Memory B cell (primary cell): ENCODE data around the gene LDB2.

Experiments
- ATAC-seq: fragments of 150-1000 bp; cut with Tn5 transposase; 2 replicates; pipeline ENCODE4 v1.10.0; 2021; ENCODE audit warnings: low read depth, mild to moderate bottlenecking, moderate library complexity
- DNase-seq, 2 donors: peaks; one replicate each; pipeline ENCODE4 v3.0.0; 2022; ENCODE audit warnings: low spot score in 2 of 2
- H3K27ac Mint-ChIP-seq: one replicate; pipeline ENCODE4 v1.8.0; 2022; ENCODE audit warnings: mild to moderate bottlenecking, moderate library complexity, mixed read lengths
- H3K27me3 Mint-ChIP-seq: one replicate; pipeline ENCODE4 v1.8.0; 2022; ENCODE audit warnings: mixed read lengths
- H3K36me3 Mint-ChIP-seq: one replicate; pipeline ENCODE4 v1.8.0; 2022; ENCODE audit warnings: mild to moderate bottlenecking, mixed read lengths
- H3K4me1 Mint-ChIP-seq: one replicate; pipeline ENCODE4 v1.8.0; 2022; ENCODE audit warnings: mixed read lengths
- H3K4me3 Mint-ChIP-seq: one replicate; pipeline ENCODE4 v1.8.0; 2022; ENCODE audit warnings: mild to moderate bottlenecking, moderate library complexity, mixed read lengths
- H3K9me3 Mint-ChIP-seq: one replicate; pipeline ENCODE4 v1.8.0; 2022; ENCODE audit warnings: mixed read lengths

Gene LDB2

DNA sequence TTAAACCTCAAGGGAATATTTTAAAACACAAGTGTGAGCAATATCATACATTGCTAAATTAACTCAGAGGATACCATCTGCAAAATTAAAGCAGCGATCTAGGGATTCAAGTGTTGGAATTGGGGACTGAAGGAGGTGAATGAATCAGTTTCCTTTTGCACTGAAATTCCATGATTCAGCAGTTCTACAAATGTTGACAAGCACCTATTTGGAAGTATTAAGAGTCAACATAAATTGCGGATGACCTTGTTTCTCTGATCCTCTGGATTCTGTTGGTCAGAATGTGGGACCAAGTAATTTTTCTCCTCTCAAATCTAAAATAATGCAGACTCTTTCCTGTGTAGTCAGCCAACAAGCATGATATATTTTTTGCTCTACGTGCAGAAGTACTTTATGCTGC, 78.8 kb downstream of the LDB2 start:
- Mint-ChIP-seq H3K9me3 (peaks cover 3% of the 10 kb centered on the region), H3K36me3 (no peaks in the 10 kb centered on the region), H3K27ac (no peak overlapping the region), H3K4me3 (no peak overlapping the region), H3K27me3 (no peaks in the 10 kb centered on the region), H3K4me1 (no peaks in the 10 kb centered on the region)
- ATAC-seq (no peak), DNase-seq (no peak)

DNA sequence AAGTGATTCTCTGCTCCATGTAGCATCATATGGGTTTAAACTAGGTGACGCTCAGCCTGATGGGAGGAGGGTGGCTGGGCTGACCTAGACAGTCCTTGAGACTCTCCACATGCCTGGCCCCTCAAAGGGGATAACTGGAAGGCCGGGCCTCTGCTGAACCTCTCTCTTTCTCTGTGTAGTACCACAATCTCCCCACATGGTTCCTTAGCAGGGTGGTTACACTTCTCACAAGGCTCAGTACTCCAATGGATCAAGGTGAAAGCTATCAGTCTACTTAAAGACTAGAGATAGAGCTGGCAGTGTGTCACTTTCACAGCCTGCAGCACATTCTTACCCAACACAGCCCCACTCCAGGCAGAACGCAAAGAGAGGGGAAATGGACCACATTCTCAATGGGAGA, 80.4 kb downstream of the LDB2 start:
- no peaks in the 10 kb centered on the region for H3K36me3 Mint-ChIP-seq
- no peaks in the 10 kb centered on the region for H3K27me3 Mint-ChIP-seq
- ATAC-seq (no peak), DNase-seq (no peak)
- H3K27ac Mint-ChIP-seq, result no peak overlapping the region
- H3K4me3 Mint-ChIP-seq, result no peak overlapping the region
- H3K4me1 Mint-ChIP-seq, result no peaks in the 10 kb centered on the region
- H3K9me3 Mint-ChIP-seq, result peaks cover 3% of the 10 kb centered on the region

DNA sequence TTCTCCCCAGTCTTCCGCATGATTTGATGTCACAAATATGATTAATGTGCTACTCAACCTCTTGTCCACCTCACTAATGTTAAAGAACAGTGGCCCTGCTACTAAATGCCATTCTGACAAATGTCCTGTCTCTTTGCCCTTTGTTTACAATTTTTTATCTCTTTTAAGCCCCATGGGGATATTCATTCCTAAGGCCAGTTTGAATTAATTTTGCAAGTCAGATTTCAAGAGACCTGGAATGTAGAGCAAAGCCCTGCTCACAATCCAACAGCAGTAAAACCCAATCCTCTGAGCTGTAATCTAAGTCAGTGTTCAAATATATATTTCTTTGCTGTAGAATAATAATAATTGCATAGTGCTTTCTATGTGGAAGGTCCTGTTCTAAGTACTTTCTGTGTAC, 81.2 kb downstream of the LDB2 start:
- H3K36me3 Mint-ChIP-seq, result no peaks in the 10 kb centered on the region
- DNase-seq (no peak), ATAC-seq (no peak)
- peaks cover 3% of the 10 kb centered on the region for H3K9me3 Mint-ChIP-seq
- H3K27ac Mint-ChIP-seq, result no peak overlapping the region
- H3K4me3 Mint-ChIP-seq, result no peak overlapping the region
- no peaks in the 10 kb centered on the region for H3K4me1 Mint-ChIP-seq
- no peaks in the 10 kb centered on the region for H3K27me3 Mint-ChIP-seq

DNA sequence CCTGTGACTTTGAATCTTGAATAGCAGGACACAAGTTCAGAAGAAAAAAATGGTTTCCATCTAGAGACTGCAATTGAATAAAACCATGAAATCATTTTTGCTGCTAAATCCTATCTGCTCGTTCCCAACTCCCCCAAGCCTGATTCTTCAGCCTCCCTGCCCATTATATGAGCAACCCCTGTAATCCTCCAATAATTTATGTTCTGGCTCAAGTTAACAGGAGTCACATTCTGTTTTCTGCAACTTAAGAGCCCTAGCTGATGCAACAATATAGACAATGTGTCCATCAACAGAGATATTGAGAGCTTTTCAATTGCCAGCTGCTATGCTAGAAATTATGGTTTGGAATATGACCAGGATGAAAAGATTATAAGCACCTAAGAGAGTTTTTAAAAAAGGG, 84.1 kb downstream of the LDB2 start:
- no peak for ATAC-seq
- Mint-ChIP-seq H3K27ac (no peak overlapping the region), H3K4me3 (no peak overlapping the region), H3K27me3 (no peaks in the 10 kb centered on the region), H3K36me3 (no peaks in the 10 kb centered on the region), H3K9me3 (peaks cover 3% of the 10 kb centered on the region), H3K4me1 (no peaks in the 10 kb centered on the region)
- no peak for DNase-seq

DNA sequence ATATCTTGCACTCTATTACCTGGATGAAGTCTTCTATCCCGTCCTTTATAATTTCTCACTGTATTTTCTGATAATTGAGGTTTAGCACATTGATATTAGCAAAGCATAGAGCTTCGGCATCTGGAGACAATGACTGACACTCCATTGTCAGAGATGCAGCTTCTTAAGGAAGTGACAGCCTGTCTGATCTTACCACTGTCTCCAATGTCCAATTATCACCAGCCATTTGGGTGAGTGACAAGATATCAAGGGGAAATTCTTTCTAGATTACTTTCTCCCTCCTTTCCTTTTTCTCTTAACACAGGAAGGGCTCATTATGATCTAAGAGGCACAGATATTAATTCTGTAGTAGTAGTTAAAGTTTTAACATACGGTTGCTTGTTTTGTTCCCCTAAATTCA, 86.4 kb downstream of the LDB2 start:
- no peak overlapping the region for H3K27ac Mint-ChIP-seq
- H3K9me3 Mint-ChIP-seq, result peaks cover 2% of the 10 kb centered on the region
- DNase-seq (no peak), ATAC-seq (no peak)
- H3K27me3 Mint-ChIP-seq, result no peaks in the 10 kb centered on the region
- H3K36me3 Mint-ChIP-seq, result no peaks in the 10 kb centered on the region
- no peaks in the 10 kb centered on the region for H3K4me1 Mint-ChIP-seq
- no peak overlapping the region for H3K4me3 Mint-ChIP-seq

DNA sequence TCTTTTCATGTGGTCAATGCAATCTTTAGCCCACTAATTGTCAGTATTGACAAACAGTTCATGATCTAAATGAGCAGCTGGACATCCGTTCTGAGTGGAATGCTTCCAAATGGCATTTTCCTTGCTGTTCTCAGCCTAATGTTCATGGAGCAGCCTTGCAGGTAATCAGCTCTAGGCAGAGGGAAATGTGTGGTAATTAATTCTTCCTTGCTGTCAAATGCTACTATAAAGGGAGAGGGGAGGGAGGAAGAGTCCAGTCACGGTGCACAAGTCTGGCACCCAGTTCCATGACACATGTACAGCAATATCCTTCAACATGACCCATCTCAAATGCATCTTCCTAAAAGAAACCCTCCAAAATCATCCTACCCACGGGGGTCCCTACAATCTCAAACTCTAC, 88.5 kb downstream of the LDB2 start:
- Mint-ChIP-seq H3K27me3 (no peaks in the 10 kb centered on the region), H3K36me3 (no peaks in the 10 kb centered on the region), H3K27ac (no peak overlapping the region), H3K4me3 (no peak overlapping the region), H3K4me1 (no peaks in the 10 kb centered on the region), H3K9me3 (peaks cover 5% of the 10 kb centered on the region)
- DNase-seq (no peak), ATAC-seq (no peak)

DNA sequence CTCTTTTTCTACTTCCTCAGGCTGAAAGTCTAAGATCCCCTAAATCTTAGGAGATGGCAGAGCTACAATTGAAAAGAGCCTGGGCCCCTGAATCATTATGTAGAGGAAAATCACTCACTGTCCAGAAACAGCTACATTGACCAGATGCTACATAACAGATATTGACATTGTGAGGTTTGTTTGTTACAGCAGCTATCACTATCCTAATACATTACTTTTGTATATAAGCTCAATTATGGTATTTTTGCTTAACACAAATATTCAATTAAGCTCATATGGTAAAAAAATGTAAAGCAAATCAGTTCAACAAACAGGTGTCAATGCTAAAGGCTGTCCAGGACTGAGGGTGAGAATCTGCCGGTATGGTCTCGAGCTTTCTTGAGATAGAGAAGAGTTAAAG, 89.4 kb downstream of the LDB2 start:
- Mint-ChIP-seq H3K9me3 (peaks cover 5% of the 10 kb centered on the region), H3K4me1 (no peaks in the 10 kb centered on the region), H3K27ac (no peak overlapping the region), H3K4me3 (no peak overlapping the region), H3K27me3 (no peaks in the 10 kb centered on the region), H3K36me3 (no peaks in the 10 kb centered on the region)
- ATAC-seq (no peak), DNase-seq (no peak)

DNA sequence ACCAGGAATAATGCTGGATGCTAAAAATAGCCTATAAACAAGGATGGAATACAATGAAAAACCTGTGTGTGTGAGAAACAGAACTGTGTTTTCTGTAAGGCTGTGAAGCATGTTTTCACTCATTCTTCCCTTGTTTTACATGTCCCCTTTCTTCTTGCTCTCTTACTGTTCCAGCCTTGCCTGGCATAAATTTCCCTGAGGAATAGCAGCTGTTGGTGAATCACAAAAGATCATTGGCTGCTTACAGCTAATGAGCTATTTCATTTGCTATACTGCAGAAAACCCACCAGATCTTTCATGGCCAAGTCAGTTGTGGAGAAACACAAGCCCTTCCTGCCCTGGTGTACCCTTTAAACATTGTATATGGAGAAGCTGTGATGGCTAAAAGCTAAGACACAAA, 91.1 kb downstream of the LDB2 start:
- Mint-ChIP-seq H3K4me3 (no peak overlapping the region), H3K36me3 (no peaks in the 10 kb centered on the region), H3K9me3 (peaks cover 5% of the 10 kb centered on the region), H3K27me3 (no peaks in the 10 kb centered on the region), H3K27ac (no peak overlapping the region), H3K4me1 (no peaks in the 10 kb centered on the region)
- no peak for DNase-seq
- ATAC-seq, result no peak

DNA sequence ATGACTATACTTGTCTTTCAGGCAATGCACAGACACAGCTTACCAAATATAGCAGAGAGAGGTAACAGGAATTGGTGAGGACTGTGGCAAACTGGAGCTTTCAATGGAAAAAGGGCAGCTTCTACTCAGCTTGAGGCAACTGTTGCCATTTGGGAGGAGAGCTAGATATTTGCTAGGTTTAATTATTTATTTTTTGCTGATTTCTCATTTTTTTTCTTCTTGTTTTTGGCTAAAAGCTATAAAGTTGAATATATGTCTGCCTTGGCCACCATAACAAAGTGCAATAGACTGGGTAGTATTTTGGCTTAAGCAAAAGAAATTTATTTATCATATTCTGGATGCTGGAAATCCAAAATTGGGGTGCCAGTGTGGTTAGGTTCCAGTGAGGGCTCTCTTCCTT, 93.9 kb downstream of the LDB2 start:
- Mint-ChIP-seq H3K27me3 (no peaks in the 10 kb centered on the region), H3K4me1 (no peaks in the 10 kb centered on the region), H3K9me3 (peaks cover 4% of the 10 kb centered on the region), H3K27ac (no peak overlapping the region), H3K36me3 (no peaks in the 10 kb centered on the region), H3K4me3 (no peak overlapping the region)
- DNase-seq (no peak), ATAC-seq (no peak)

DNA sequence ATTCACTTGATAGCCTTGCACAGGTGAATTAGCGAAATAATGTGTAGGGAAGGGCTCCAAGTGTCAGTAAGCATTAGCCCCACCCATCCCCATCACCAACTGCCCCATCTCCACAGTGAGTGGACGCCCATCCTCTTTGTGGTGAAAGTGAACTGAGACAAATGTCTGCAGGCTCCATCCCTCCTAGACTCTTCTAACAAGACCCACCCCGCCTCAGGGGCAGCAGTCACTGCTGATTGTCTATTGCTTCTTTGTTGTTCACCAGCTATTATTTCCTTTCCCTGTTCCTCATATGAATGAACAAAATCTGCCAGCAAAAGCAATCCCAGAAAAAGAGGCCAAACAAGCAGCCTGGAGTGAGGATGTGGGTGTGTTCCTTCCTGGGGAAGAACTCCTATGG, 96.4 kb downstream of the LDB2 start:
- ATAC-seq, result no peak
- Mint-ChIP-seq H3K36me3 (no peaks in the 10 kb centered on the region), H3K4me3 (no peak overlapping the region), H3K9me3 (peaks cover 3% of the 10 kb centered on the region), H3K4me1 (no peaks in the 10 kb centered on the region), H3K27me3 (no peaks in the 10 kb centered on the region), H3K27ac (no peak overlapping the region)
- no peak for DNase-seq

DNA sequence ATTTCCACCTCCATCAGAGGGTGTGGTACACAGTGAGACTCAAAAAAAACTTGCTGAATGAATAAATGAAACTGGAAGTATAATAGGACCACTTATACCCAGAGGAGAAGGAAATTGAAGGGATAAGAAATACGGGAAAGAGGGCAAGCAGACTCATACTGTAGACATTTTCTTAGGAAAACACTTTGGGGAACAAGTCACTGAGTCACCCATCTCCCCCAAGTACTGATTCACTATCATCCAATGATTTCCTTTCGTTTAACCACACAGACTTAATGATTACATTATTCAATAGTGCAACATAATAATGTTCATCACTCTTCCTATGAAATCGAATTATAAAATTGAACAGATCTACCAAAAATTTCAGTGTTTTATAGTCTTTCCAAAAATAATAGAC, 97.1 kb downstream of the LDB2 start:
- Mint-ChIP-seq H3K4me3 (no peak overlapping the region), H3K36me3 (no peaks in the 10 kb centered on the region), H3K27ac (no peak overlapping the region), H3K27me3 (no peaks in the 10 kb centered on the region), H3K4me1 (no peaks in the 10 kb centered on the region), H3K9me3 (peaks cover 3% of the 10 kb centered on the region)
- ATAC-seq (no peak), DNase-seq (no peak)

DNA sequence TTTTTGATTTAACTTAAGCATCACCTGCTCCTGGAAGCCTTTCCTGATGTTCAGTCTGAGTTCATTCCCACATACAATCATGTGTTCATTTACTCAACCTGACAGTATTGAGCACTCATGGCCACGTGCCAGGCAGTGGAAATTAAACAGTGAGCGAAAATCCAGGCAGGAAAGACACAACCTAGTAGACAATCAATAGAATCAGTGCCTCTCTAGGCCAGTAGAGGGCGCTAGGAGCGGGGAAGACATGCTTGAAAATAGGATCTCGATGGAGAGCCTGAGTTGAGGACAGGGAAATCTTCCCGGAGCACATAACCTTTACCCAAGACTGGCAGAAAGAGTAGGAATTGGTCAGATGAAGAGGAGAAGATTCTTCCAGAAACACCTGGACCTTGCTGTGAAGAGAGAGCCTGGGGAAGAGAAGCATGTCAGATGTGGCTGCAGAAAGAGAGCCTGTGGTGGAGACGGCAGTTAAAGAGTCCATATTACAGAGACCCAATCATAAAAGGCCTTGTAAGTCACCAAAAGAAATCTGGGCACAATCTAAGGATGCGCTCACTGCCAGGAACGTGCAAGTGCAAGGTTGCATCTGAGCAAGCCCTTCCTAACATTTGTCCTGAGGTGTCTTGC, 103.5 kb downstream of the LDB2 start:
- DNase-seq, result no peak
- Mint-ChIP-seq H3K9me3 (peaks cover 3% of the 10 kb centered on the region), H3K27ac (no peak overlapping the region), H3K4me1 (no peaks in the 10 kb centered on the region), H3K36me3 (no peaks in the 10 kb centered on the region), H3K4me3 (no peak overlapping the region), H3K27me3 (no peaks in the 10 kb centered on the region)
- ATAC-seq, result no peak

DNA sequence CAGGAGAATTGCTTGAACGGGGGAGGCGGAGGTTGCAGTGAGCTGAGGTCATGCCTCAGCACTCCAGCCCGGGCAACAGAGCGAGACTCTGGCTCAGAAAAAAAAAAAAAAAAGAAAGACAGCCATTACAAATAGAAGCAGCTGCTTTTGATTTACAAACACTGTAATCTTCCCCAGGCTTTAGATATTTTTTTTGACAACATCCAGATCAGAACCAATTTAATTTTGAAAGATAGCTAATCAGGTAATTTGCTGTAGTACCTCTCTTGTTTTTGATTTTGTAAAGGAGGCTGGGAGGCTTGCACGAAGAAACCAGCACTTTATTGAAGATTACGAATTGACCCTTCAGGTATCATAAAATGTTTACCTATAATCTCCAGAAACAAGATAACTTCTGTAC, 107.0 kb downstream of the LDB2 start:
- ATAC-seq (no peak), DNase-seq (no peak)
- Mint-ChIP-seq H3K4me1 (no peaks in the 10 kb centered on the region), H3K4me3 (no peak overlapping the region), H3K27me3 (no peaks in the 10 kb centered on the region), H3K27ac (no peak overlapping the region), H3K9me3 (peaks cover 3% of the 10 kb centered on the region), H3K36me3 (no peaks in the 10 kb centered on the region)

DNA sequence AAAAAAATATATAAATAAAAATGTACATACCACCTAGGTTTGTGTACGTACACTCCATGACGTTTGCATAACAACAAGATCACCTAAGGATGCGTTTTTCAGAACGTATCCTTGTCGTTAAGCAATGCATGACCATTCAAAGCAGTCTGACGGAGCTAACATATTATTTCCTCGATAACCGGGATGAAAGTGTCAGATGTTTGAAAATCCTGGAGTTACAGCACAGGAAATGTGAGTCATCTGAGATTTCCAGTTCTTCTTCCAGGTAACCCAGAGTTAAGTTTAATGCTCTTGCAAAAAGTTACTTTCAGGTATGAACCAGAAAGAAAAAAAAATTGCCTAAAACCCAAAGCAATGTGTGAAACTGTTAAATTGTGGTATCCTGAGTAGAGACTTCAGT, 107.9 kb downstream of the LDB2 start:
- DNase-seq (no peak), ATAC-seq (no peak)
- no peak overlapping the region for H3K4me3 Mint-ChIP-seq
- no peaks in the 10 kb centered on the region for H3K36me3 Mint-ChIP-seq
- H3K27ac Mint-ChIP-seq, result no peak overlapping the region
- no peaks in the 10 kb centered on the region for H3K27me3 Mint-ChIP-seq
- peaks cover 3% of the 10 kb centered on the region for H3K9me3 Mint-ChIP-seq
- no peaks in the 10 kb centered on the region for H3K4me1 Mint-ChIP-seq

DNA sequence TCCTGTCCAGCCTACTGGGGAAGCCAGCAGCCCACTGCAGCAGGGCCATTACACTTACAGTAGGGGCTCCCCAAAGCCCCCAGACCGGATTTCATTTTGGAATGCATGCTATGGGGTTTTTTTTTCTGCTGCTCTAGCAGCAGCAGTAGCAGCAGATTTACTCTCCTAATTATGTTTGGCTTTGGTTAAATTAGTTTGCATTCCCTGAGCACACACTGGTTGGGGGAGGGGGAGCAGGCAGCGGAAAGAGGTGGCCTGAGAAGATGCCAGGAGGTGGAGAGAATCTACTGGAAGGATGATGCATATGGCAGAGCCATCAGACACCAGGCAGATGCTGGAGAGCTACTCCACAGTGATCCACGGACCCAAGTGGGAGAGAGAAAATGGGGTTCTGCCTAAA, 109.6 kb downstream of the LDB2 start:
- ATAC-seq, result no peak
- H3K9me3 Mint-ChIP-seq, result no peaks in the 10 kb centered on the region

More for the DNA sequence above, 109.6 kb downstream of the LDB2 start:
- no peak overlapping the region for H3K27ac Mint-ChIP-seq
- H3K36me3 Mint-ChIP-seq, result no peaks in the 10 kb centered on the region
- H3K27me3 Mint-ChIP-seq, result no peaks in the 10 kb centered on the region
- DNase-seq, result no peak
- H3K4me1 Mint-ChIP-seq, result no peaks in the 10 kb centered on the region
- no peak overlapping the region for H3K4me3 Mint-ChIP-seq
